ENCODE data around the gene CMKLR1. TPM values are rescaled to one million over a fixed set of nuclear protein-coding genes. Genes with fewer than 3 reads are reported as not detected.

The CMKLR1 gene
- total RNA-seq, 5 donors from 2014 or later (not counting 1 experiment from before 2014, with no cell fraction given), result 0.76 to 6.7 (median 0.98) TPM

GRCh38 chr12:108379823-108380222, 40.7 kb upstream of the CMKLR1 start:
- Mint-ChIP-seq H3K4me1 (no peaks in the 10 kb centered on the region), H3K9me3 (peaks cover 4 to 24% (median 9%) of the 10 kb centered on the region in 3 donors), H3K27ac (no peak overlapping the region), H3K4me3 (no peak overlapping the region), H3K27me3 (peaks cover 4% of the 10 kb centered on the region in 2 donors), H3K36me3 (no peaks in the 10 kb centered on the region)
- DNase-seq (no peak), ATAC-seq (replicated peaks in 1 of 4) (no peak)
- H3K27ac ChIP-seq (ENCODE audit: low read length), result no peak overlapping the region
- peaks cover 0 to 3% of the 10 kb centered on the region in 2 experiments for H3K27me3 ChIP-seq (replicated peaks in 1 of 2; ENCODE audit: control insufficient read depth in 2 of 2, extremely low read depth in 1 of 2, insufficient read depth in 2 of 2, low read length in 1 of 2)
- WGBS (ENCODE audit: insufficient coverage), result 70% methylated on average over 2 of the region's 4 CpGs
- no peaks in the 10 kb centered on the region for H3K4me1 ChIP-seq (ENCODE audit: control insufficient read depth in 1 of 2, extremely low read depth in 1 of 2, insufficient read depth in 2 of 2, low read length in 2 of 2)
- ChIA-PET POLR2A (no interaction called here), CTCF (no interaction called here)
- no peak overlapping the region for H3K4me3 ChIP-seq (ENCODE audit: control insufficient read depth in 1 of 2, extremely low read depth in 1 of 2, low read length in 1 of 2)
- H3K9me3 ChIP-seq, result peaks cover 3% of the 10 kb centered on the region
- H3K36me3 ChIP-seq (ENCODE audit: control insufficient read depth in 2 of 2, extremely low read depth in 1 of 2, insufficient read depth in 1 of 2, low read length in 1 of 2), result no peaks in the 10 kb centered on the region

GRCh38 chr12:108378926-108379325, 39.8 kb upstream of the CMKLR1 start:
- ChIA-PET CTCF (interaction anchor here in 1 of 2 donors (0.7 kb wide), 1 partner anchor 65 kb away, joined by 3 read pairs; no protein-coding TSS in a partner anchor), POLR2A (no interaction called here)
- peaks cover 4 to 24% (median 9%) of the 10 kb centered on the region in 3 donors for H3K9me3 Mint-ChIP-seq
- peaks cover 0 to 7% of the 10 kb centered on the region in 2 experiments for H3K27me3 ChIP-seq (replicated peaks in 1 of 2; ENCODE audit: control insufficient read depth in 2 of 2, extremely low read depth in 1 of 2, insufficient read depth in 2 of 2, low read length in 1 of 2)
- no peak overlapping the region for H3K4me3 ChIP-seq (ENCODE audit: control insufficient read depth in 1 of 2, extremely low read depth in 1 of 2, low read length in 1 of 2)
- H3K4me1 ChIP-seq (ENCODE audit: control insufficient read depth in 1 of 2, extremely low read depth in 1 of 2, insufficient read depth in 2 of 2, low read length in 2 of 2), result no peaks in the 10 kb centered on the region
- H3K4me1 Mint-ChIP-seq, result no peaks in the 10 kb centered on the region
- H3K27ac Mint-ChIP-seq, result no peak overlapping the region
- WGBS (ENCODE audit: insufficient coverage), result 88% methylated on average over 3 of the region's 3 CpGs
- no peaks in the 10 kb centered on the region for H3K36me3 Mint-ChIP-seq
- H3K4me3 Mint-ChIP-seq, result no peak overlapping the region
- H3K27me3 Mint-ChIP-seq, result peaks cover 4% of the 10 kb centered on the region in 2 donors
- DNase-seq, result no peak
- H3K36me3 ChIP-seq (ENCODE audit: control insufficient read depth in 2 of 2, extremely low read depth in 1 of 2, insufficient read depth in 1 of 2, low read length in 1 of 2), result no peaks in the 10 kb centered on the region
- peaks cover 3% of the 10 kb centered on the region for H3K9me3 ChIP-seq
- no peak for ATAC-seq (replicated peaks in 1 of 4)
- H3K27ac ChIP-seq (ENCODE audit: low read length), result no peak overlapping the region

GRCh38 chr12:108377260-108377659, 38.1 kb upstream of the CMKLR1 start:
- Mint-ChIP-seq H3K9me3 (peaks cover 13 to 36% (median 15%) of the 10 kb centered on the region in 3 donors), H3K27me3 (peaks cover 8 to 10% of the 10 kb centered on the region in 2 donors), H3K36me3 (no peaks in the 10 kb centered on the region), H3K4me1 (no peaks in the 10 kb centered on the region), H3K4me3 (no peak overlapping the region), H3K27ac (no peak overlapping the region)
- DNase-seq (no peak), ATAC-seq (replicated peaks in 1 of 4) (no peak)
- H3K9me3 ChIP-seq, result peaks cover 3% of the 10 kb centered on the region
- H3K27me3 ChIP-seq (replicated peaks in 1 of 2; ENCODE audit: control insufficient read depth in 2 of 2, extremely low read depth in 1 of 2, insufficient read depth in 2 of 2, low read length in 1 of 2), result peaks cover 0 to 7% of the 10 kb centered on the region in 2 experiments
- ChIA-PET CTCF (no interaction called here), POLR2A (no interaction called here)
- no CpG with 5 or more reads among the region's 1 CpG for WGBS (ENCODE audit: insufficient coverage)
- H3K4me3 ChIP-seq (ENCODE audit: control insufficient read depth in 1 of 2, extremely low read depth in 1 of 2, low read length in 1 of 2), result no peak overlapping the region
- H3K36me3 ChIP-seq (ENCODE audit: control insufficient read depth in 2 of 2, extremely low read depth in 1 of 2, insufficient read depth in 1 of 2, low read length in 1 of 2), result no peaks in the 10 kb centered on the region
- no peaks in the 10 kb centered on the region for H3K4me1 ChIP-seq (ENCODE audit: control insufficient read depth in 1 of 2, extremely low read depth in 1 of 2, insufficient read depth in 2 of 2, low read length in 2 of 2)
- H3K27ac ChIP-seq (ENCODE audit: low read length), result no peak overlapping the region

- no peak overlapping the region for H3K4me3 Mint-ChIP-seq
- H3K36me3 Mint-ChIP-seq, result no peaks in the 10 kb centered on the region
- peaks cover 8 to 12% of the 10 kb centered on the region in 2 donors for H3K27me3 Mint-ChIP-seq
- POLR2A ChIA-PET, result no interaction called here
- DNase-seq (no peak), ATAC-seq (replicated peaks in 1 of 4) (no peak)
- H3K9me3 Mint-ChIP-seq, result peaks cover 13 to 36% (median 19%) of the 10 kb centered on the region in 3 donors
- no peaks in the 10 kb centered on the region for H3K4me1 Mint-ChIP-seq
- Histone ChIP-seq H3K9me3 (peaks cover 3% of the 10 kb centered on the region), H3K27me3 (replicated peaks in 1 of 2; ENCODE audit: control insufficient read depth in 2 of 2, extremely low read depth in 1 of 2, insufficient read depth in 2 of 2, low read length in 1 of 2) (peaks cover 0 to 7% of the 10 kb centered on the region in 2 experiments), H3K4me1 (ENCODE audit: control insufficient read depth in 1 of 2, extremely low read depth in 1 of 2, insufficient read depth in 2 of 2, low read length in 2 of 2) (no peaks in the 10 kb centered on the region), H3K27ac (ENCODE audit: low read length) (no peak overlapping the region), H3K4me3 (ENCODE audit: control insufficient read depth in 1 of 2, extremely low read depth in 1 of 2, low read length in 1 of 2) (no peak overlapping the region), H3K36me3 (ENCODE audit: control insufficient read depth in 2 of 2, extremely low read depth in 1 of 2, insufficient read depth in 1 of 2, low read length in 1 of 2) (no peaks in the 10 kb centered on the region)
- 17% methylated on average over 1 of the region's 4 CpGs for WGBS (ENCODE audit: insufficient coverage)
- CTCF ChIA-PET, result no interaction called here
- H3K27ac Mint-ChIP-seq, result no peak overlapping the region
These were observed 37.0 kb upstream of the CMKLR1 start for GRCh38 chr12:108375986-108376663.

GRCh38 chr12:108374596-108375320, 35.6 kb upstream of the CMKLR1 start:
- H3K9me3 Mint-ChIP-seq, result peaks cover 13 to 36% (median 19%) of the 10 kb centered on the region in 3 donors

GRCh38 chr12:108373111-108373510, 34.0 kb upstream of the CMKLR1 start:
- no peaks in the 10 kb centered on the region for H3K4me1 ChIP-seq (ENCODE audit: control insufficient read depth in 1 of 2, extremely low read depth in 1 of 2, insufficient read depth in 2 of 2, low read length in 2 of 2)

More at GRCh38 chr12:108374596-108375320, 35.6 kb upstream of the CMKLR1 start:
- Mint-ChIP-seq H3K4me3 (no peak overlapping the region), H3K36me3 (no peaks in the 10 kb centered on the region), H3K27ac (no peak overlapping the region), H3K27me3 (peaks cover 8 to 14% of the 10 kb centered on the region in 2 donors), H3K4me1 (no peaks in the 10 kb centered on the region)
- peaks cover 0 to 13% of the 10 kb centered on the region in 2 experiments for H3K27me3 ChIP-seq (replicated peaks in 1 of 2; ENCODE audit: control insufficient read depth in 2 of 2, extremely low read depth in 1 of 2, insufficient read depth in 2 of 2, low read length in 1 of 2)
- H3K27ac ChIP-seq (ENCODE audit: low read length), result no peak overlapping the region
- H3K36me3 ChIP-seq (ENCODE audit: control insufficient read depth in 2 of 2, extremely low read depth in 1 of 2, insufficient read depth in 1 of 2, low read length in 1 of 2), result no peaks in the 10 kb centered on the region
- no peaks in the 10 kb centered on the region for H3K4me1 ChIP-seq (ENCODE audit: control insufficient read depth in 1 of 2, extremely low read depth in 1 of 2, insufficient read depth in 2 of 2, low read length in 2 of 2)
- ATAC-seq (replicated peaks in 1 of 4) (no peak), DNase-seq (no peak)
- peaks cover 3% of the 10 kb centered on the region for H3K9me3 ChIP-seq
- no CpG with 5 or more reads among the region's 2 CpGs for WGBS (ENCODE audit: insufficient coverage)
- POLR2A ChIA-PET, result no interaction called here
- CTCF ChIA-PET, result no interaction called here
- no peak overlapping the region for H3K4me3 ChIP-seq (ENCODE audit: control insufficient read depth in 1 of 2, extremely low read depth in 1 of 2, low read length in 1 of 2)

More at GRCh38 chr12:108373111-108373510, 34.0 kb upstream of the CMKLR1 start:
- no peak overlapping the region for H3K27ac Mint-ChIP-seq
- H3K4me3 Mint-ChIP-seq, result no peak overlapping the region
- no peak for ATAC-seq (replicated peaks in 1 of 4)
- WGBS (ENCODE audit: insufficient coverage), result no CpG with 5 or more reads among the region's 1 CpG
- Histone ChIP-seq H3K27me3 (replicated peaks in 1 of 2; ENCODE audit: control insufficient read depth in 2 of 2, extremely low read depth in 1 of 2, insufficient read depth in 2 of 2, low read length in 1 of 2) (peaks cover 0 to 13% of the 10 kb centered on the region in 2 experiments), H3K9me3 (peaks cover 3% of the 10 kb centered on the region), H3K4me3 (ENCODE audit: control insufficient read depth in 1 of 2, extremely low read depth in 1 of 2, low read length in 1 of 2) (no peak overlapping the region), H3K36me3 (ENCODE audit: control insufficient read depth in 2 of 2, extremely low read depth in 1 of 2, insufficient read depth in 1 of 2, low read length in 1 of 2) (no peaks in the 10 kb centered on the region), H3K27ac (ENCODE audit: low read length) (no peak overlapping the region)
- ChIA-PET CTCF (no interaction called here), POLR2A (no interaction called here)
- no peak for DNase-seq
- H3K27me3 Mint-ChIP-seq, result peaks cover 8 to 14% of the 10 kb centered on the region in 2 donors
- H3K9me3 Mint-ChIP-seq, result peaks cover 13 to 36% (median 19%) of the 10 kb centered on the region in 3 donors
- no peaks in the 10 kb centered on the region for H3K36me3 Mint-ChIP-seq
- no peaks in the 10 kb centered on the region for H3K4me1 Mint-ChIP-seq
